IPS-18a (cell line): ENCODE data around the gene ILF2.

ENCODE experiments used
- H3K27ac ChIP-seq: one replicate; pipeline ENCODE4 v1.5.1; 2013; ENCODE audit warnings: low read length
- H3K27me3 ChIP-seq: one replicate; pipeline ENCODE4 v1.6.1; 2013; ENCODE audit warnings: mild to moderate bottlenecking, low read length; ENCODE audit not compliant: control insufficient read depth, insufficient read depth
- H3K36me3 ChIP-seq: one replicate; pipeline ENCODE4 v1.6.1; 2013; ENCODE audit warnings: low read depth, low read length; ENCODE audit not compliant: control insufficient read depth
- H3K4me1 ChIP-seq: one replicate; pipeline ENCODE4 v1.6.1; 2013; ENCODE audit warnings: low read depth, low read length; ENCODE audit not compliant: control insufficient read depth
- H3K4me3 ChIP-seq: one replicate; pipeline ENCODE4 v1.5.1; 2013; ENCODE audit warnings: low read length
- H3K9ac ChIP-seq: one replicate; pipeline ENCODE4 v1.6.1; 2013; ENCODE audit warnings: mild to moderate bottlenecking, low read length, moderate library complexity
- H3K9me3 ChIP-seq: one replicate; pipeline ENCODE4 v1.6.1; 2013; ENCODE audit warnings: low read depth, low read length; ENCODE audit not compliant: control insufficient read depth

ILF2 gene

GRCh38 chr1:153630384-153630783 lies 40.4 kb downstream of the ILF2 start:
- Histone ChIP-seq H3K4me1 (peaks cover 8% of the 10 kb centered on the region), H3K4me3 (no peak overlapping the region), H3K27ac (no peak overlapping the region), H3K27me3 (no peaks in the 10 kb centered on the region), H3K9me3 (no peaks in the 10 kb centered on the region), H3K36me3 (peaks cover 3% of the 10 kb centered on the region), H3K9ac (no peak overlapping the region)

- peaks cover 8% of the 10 kb centered on the region for H3K4me1 ChIP-seq
- no peaks in the 10 kb centered on the region for H3K9me3 ChIP-seq
- no peak overlapping the region for H3K27ac ChIP-seq
- no peaks in the 10 kb centered on the region for H3K27me3 ChIP-seq
- H3K36me3 ChIP-seq = peaks cover 6% of the 10 kb centered on the region
- H3K9ac ChIP-seq = no peak overlapping the region
- no peak overlapping the region for H3K4me3 ChIP-seq
These were observed 40.8 kb downstream of the ILF2 start for GRCh38 chr1:153629971-153630370.

- no peak overlapping the region for H3K4me3 ChIP-seq
- no peaks in the 10 kb centered on the region for H3K9me3 ChIP-seq
- peaks cover 6% of the 10 kb centered on the region for H3K36me3 ChIP-seq
These were observed 41.5 kb downstream of the ILF2 start for GRCh38 chr1:153629343-153629665.

GRCh38 chr1:153628638-153629342 lies 42.0 kb downstream of the ILF2 start:
- Histone ChIP-seq H3K4me1 (peaks cover 9% of the 10 kb centered on the region), H3K9me3 (no peaks in the 10 kb centered on the region), H3K27ac (no peak overlapping the region), H3K4me3 (no peak overlapping the region), H3K9ac (no peak overlapping the region), H3K27me3 (no peaks in the 10 kb centered on the region), H3K36me3 (peaks cover 6% of the 10 kb centered on the region)

More at GRCh38 chr1:153629343-153629665, 41.5 kb downstream of the ILF2 start:
- Histone ChIP-seq H3K9ac (no peak overlapping the region), H3K27ac (no peak overlapping the region), H3K27me3 (no peaks in the 10 kb centered on the region), H3K4me1 (peaks cover 8% of the 10 kb centered on the region)

- peak within 1 kb of the TSS; percentile 65 for H3K4me3 ChIP-seq
- H3K27ac ChIP-seq = no peak within 1 kb of the TSS
- H3K9ac ChIP-seq = peak within 1 kb of the TSS; percentile 30
- H3K27me3 ChIP-seq = no peaks in the 10 kb centered on the region
- H3K4me1 ChIP-seq = peaks cover 17% of the 10 kb centered on the region
- no peaks in the 10 kb centered on the region for H3K9me3 ChIP-seq
- peaks cover 6% of the 10 kb centered on the region for H3K36me3 ChIP-seq
These were observed 42.8 kb downstream of the ILF2 start, which contains the start of gene S100A1 for GRCh38 chr1:153627715-153628626. Gene S100A1, plus strand, starts transcription at chr1:153628434. Its CDS starts 2,088 bp downstream, at chr1:153630522.

- peak within 1 kb of the TSS; percentile 30 for H3K9ac ChIP-seq
- peak within 1 kb of the TSS; percentile 8 for H3K27ac ChIP-seq
- H3K4me3 ChIP-seq = peak within 1 kb of the TSS; percentile 65
- H3K9me3 ChIP-seq = no peaks in the 10 kb centered on the region
- peaks cover 19% of the 10 kb centered on the region for H3K4me1 ChIP-seq
- H3K27me3 ChIP-seq = no peaks in the 10 kb centered on the region
- H3K36me3 ChIP-seq = peaks cover 9% of the 10 kb centered on the region
These were observed 43.7 kb downstream of the ILF2 start, which contains the start of gene S100A13 for GRCh38 chr1:153626904-153627714. Gene S100A13, minus strand, starts transcription at chr1:153627505. Its CDS starts 1,033 bp downstream, at chr1:153626472.

GRCh38 chr1:153626477-153626903 lies 44.3 kb downstream of the ILF2 start:
- Histone ChIP-seq H3K27me3 (no peaks in the 10 kb centered on the region), H3K9me3 (no peaks in the 10 kb centered on the region), H3K9ac (peak overlapping the region; percentile 30), H3K4me1 (peaks cover 19% of the 10 kb centered on the region), H3K36me3 (peaks cover 9% of the 10 kb centered on the region), H3K27ac (no peak overlapping the region), H3K4me3 (peak overlapping the region; percentile 65)

- H3K27me3 ChIP-seq = no peaks in the 10 kb centered on the region
- no peak overlapping the region for H3K4me3 ChIP-seq
- H3K9me3 ChIP-seq = no peaks in the 10 kb centered on the region
- no peak overlapping the region for H3K9ac ChIP-seq
- H3K4me1 ChIP-seq = peaks cover 19% of the 10 kb centered on the region
- H3K27ac ChIP-seq = no peak overlapping the region
- peaks cover 9% of the 10 kb centered on the region for H3K36me3 ChIP-seq
These were observed 45.7 kb downstream of the ILF2 start for GRCh38 chr1:153624965-153625611.

- Histone ChIP-seq H3K27ac (no peak overlapping the region), H3K9ac (no peak overlapping the region), H3K4me3 (no peak overlapping the region), H3K36me3 (peaks cover 14% of the 10 kb centered on the region), H3K27me3 (no peaks in the 10 kb centered on the region), H3K4me1 (peaks cover 19% of the 10 kb centered on the region), H3K9me3 (no peaks in the 10 kb centered on the region)
These were observed 47.7 kb downstream of the ILF2 start for GRCh38 chr1:153623101-153623500.

GRCh38 chr1:153619171-153619570 lies 51.6 kb downstream of the ILF2 start:
- H3K4me1 ChIP-seq = peaks cover 11% of the 10 kb centered on the region

More at GRCh38 chr1:153619171-153619570, 51.6 kb downstream of the ILF2 start:
- H3K27ac ChIP-seq = no peak overlapping the region
- no peaks in the 10 kb centered on the region for H3K9me3 ChIP-seq
- H3K4me3 ChIP-seq = no peak overlapping the region
- peaks cover 9% of the 10 kb centered on the region for H3K36me3 ChIP-seq
- no peaks in the 10 kb centered on the region for H3K27me3 ChIP-seq
- H3K9ac ChIP-seq = no peak overlapping the region
